ENCODE results near the gene TUBA4B.

DNA sequence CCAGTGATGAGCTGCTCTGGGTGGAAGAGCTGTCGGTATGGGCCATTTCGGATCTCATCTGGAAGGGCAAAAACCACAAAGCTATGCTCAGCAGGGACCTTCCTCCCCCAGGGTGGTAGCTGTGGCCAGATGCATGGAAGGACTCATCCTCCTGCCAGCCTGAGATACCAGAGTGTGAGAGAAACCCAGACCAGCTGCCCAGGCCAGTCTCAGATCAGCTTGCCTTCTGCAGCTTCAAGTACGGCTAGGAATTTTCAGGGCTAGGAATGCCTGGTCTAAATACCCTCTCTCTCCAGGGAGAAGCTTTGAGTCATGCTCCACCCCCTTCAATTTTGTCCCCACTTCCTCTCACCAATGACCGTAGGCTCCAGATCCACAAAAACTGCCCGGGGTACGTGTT, 1.4 kb upstream of the TUBA4B start:
- TF ChIP-seq, protein P1, sequence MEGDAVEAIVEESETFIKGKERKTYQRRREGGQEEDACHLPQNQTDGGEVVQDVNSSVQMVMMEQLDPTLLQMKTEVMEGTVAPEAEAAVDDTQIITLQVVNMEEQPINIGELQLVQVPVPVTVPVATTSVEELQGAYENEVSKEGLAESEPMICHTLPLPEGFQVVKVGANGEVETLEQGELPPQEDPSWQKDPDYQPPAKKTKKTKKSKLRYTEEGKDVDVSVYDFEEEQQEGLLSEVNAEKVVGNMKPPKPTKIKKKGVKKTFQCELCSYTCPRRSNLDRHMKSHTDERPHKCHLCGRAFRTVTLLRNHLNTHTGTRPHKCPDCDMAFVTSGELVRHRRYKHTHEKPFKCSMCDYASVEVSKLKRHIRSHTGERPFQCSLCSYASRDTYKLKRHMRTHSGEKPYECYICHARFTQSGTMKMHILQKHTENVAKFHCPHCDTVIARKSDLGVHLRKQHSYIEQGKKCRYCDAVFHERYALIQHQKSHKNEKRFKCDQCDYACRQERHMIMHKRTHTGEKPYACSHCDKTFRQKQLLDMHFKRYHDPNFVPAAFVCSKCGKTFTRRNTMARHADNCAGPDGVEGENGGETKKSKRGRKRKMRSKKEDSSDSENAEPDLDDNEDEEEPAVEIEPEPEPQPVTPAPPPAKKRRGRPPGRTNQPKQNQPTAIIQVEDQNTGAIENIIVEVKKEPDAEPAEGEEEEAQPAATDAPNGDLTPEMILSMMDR (IDR thresholded peaks at IDR 0.05), result no peak
- TF ChIP-seq ZFX (IDR thresholded peaks at IDR 0.05; ENCODE audit: borderline replicate concordance), result no peak

Measured in 22Rv1 (cell line).